HG03280 (cell line): ENCODE results near the gene SLIT3.
"Not testable (repeated sequence)": the region's sequence is repeated elsewhere in the genome, so short reads cannot be mapped to it uniquely, and the experiment has no call there.

Experiments
- ATAC-seq: cut with Tn5 transposase; IDR thresholded peaks from one replicate; pipeline ENCODE4 v1.9.1; 2021; ENCODE audit warnings: mild to moderate bottlenecking, moderate library complexity; ENCODE audit not compliant: unreplicated experiment

The SLIT3 gene

GRCh38 chr5:169223595-169223953, 77.4 kb downstream of the SLIT3 start:
- ATAC-seq, result no peak

DNA sequence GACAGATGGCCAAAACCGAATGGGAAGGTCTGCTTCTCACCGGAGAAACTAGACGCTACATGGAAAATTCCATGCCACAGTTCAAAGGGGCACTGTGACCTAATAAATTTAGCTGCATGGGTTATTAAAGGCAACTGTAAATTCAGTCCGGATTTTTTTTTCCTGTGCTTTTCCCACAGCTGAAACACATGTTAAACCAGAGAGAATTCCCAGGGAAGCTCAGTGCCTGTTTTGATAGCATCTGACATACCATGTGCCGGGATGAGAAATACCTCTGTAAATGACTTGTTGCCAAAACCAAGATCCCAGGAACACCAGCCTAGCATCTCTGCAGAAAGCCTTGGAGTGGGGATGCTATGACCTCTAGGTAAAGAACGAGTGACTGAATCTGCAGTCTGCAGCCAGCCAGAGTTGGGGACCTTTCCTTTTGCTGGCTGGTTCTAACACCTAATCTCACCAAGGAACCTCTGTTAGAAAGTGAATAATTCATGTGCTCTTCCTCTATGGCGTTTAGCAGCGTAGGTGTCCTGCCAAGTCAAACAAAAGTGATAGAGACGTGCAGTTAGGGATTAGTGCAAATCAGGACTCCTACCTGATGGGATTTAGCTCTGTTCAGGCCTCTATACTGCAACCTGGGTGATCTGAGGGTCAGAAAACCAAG, 77.9 kb downstream of the SLIT3 start:
- ATAC-seq, result no peak

DNA sequence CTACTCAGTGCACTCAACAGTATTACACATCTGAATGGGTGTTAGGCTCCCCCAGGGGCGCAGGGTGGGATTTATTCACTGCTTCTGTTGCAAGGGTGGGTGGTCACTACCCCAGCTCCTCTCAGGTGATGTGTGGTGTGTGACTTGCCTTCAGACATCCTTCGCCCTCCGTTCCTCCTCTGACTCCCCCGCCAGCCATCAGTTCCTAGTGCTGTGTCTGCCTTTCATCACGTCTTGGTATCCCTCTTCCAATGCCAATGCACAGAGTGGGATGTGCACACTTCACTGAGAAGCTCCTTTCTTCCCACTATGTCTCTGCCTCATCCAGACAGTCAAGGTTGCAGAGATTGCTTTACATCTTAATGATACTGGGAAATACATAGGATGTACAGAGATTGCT, 79.4 kb downstream of the SLIT3 start:
- ATAC-seq, result no peak

- ATAC-seq, result no peak
Measured at GRCh38 chr5:169219961-169220360, 81.0 kb downstream of the SLIT3 start.

DNA sequence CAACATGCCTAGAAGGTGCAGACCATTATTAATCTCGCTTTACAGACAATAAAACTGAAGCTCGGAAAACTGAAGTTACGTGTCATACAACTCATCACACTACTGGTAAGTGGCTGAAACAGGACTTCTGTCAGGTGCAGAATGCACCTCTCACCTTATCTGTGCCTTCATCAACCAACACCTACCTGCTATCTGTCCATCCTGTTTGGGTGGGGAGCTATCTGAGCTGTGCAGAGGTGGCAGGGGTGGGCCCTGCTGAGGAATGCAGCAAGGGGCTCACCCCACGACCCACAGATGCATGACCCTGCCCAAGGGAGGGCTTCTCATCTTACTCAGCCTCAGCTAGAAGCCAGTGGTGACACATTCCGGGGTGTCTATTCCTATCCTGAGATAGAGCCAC, 81.6 kb downstream of the SLIT3 start:
- no peak for ATAC-seq

DNA sequence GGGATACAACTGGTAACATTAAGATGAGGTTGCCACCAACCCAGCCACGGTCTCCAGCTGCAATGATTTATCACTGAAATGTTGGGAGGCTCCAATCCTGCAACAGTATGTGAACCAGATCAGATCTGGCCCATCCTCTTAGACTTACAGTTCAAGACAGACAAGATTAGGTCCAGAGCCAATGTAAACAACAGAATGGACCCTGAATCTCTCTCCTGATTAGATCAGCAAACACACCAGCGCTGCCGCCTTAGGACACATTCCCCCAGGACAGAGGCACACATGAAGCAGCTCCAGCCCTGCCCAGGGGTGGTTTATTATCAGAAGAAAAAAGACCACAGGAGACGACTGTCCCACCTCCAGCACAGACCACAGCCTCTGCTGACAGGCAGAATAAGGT, 82.1 kb downstream of the SLIT3 start:
- ATAC-seq, result no peak

DNA sequence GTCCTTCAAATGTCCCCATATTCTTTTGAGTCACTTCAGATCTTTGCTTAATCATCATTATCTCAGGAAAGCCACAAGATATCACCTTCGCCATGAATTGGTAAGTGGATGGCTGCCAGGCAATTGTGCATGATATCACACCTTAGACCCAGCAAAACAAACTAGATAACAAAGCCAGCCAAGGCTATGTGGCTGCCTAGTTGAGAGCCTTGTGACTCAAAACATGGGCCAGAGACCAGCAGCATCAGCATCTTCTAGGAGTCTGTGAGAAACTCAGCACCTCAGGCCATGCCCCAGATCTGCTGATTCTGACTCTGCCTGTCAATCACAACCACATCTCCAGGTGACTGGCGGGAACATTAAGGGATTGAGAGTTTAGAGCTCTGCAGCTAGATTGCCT, 82.8 kb downstream of the SLIT3 start:
- no peak for ATAC-seq

DNA sequence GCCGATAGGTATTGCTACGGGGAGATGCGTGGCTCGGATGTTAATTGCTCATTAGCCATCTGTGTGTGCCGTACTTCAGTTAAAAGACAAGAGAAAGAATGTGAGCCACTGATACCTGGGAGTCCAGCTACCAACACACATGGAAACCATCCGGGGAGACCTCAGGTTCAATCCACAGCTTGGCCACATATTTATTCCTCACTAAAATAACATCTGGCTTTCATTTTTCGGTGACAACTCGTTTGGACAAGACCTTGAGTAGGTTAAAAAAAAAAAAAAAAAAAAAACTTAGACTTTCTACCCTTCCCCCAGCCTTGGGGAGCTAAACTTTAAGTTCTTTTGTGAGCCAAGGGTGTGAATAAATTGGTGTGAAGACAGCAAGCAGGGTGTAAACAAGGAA, 84.1 kb downstream of the SLIT3 start:
- ATAC-seq, result no peak

DNA sequence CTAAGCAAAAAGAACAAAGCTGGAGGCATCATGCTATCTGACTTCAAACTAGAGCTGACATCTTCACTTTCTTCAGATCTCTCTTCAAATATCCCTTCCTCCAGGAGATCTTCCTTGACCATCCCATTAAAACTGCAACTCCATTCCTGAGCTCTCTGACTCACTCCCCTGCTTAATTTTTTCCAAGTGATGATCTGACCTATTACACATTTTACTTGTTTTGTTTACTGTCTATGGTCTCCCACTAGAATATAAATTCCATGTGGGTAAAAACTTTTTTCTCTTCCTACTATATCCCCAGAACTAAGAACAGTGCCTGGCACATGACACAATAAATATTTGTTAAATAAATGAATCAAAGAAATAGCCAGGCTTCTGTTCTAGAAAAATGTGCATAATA, 87.5 kb downstream of the SLIT3 start:
- no peak for ATAC-seq

DNA sequence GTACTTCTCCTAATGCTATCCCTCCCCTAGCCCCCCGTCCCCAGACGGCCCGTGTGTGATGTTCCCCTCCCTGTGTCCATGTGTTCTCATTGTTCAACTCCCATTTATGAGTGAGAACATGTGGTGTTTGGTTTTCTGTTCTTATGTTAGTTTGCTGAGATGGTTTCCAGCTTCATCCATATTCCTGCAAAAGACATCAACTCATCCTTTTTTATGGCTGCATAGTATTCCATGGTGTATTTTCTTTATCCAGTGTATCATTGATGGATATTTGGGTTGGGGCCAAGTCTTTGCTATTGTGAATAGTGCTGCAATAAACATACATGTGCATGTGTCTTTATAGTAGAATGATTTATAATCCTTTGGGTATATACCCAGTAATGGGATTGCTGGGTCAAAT, 89.2 kb downstream of the SLIT3 start:
- ATAC-seq, result not testable (repeated sequence)

GRCh38 chr5:169204788-169205400, 96.0 kb downstream of the SLIT3 start:
- ATAC-seq, result no peak

DNA sequence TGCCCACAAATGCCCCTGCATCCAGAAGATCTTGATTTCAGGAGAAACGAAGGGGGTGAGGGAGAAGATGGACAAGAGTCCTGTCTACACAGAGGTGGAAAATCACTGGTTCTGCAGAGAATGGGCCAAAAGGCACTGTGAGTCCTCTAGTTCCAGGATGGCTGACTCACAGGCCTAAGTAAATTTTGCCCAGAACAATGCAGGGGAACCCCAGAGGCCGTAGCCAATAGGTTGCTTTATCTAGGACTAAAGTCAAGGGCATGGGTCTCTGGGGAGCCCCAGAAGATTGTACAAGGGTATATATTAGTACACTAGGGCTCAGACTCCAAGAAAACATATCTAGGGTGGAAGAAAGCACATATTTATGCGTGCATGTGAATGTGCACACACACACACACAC, 98.0 kb downstream of the SLIT3 start:
- ATAC-seq, result no peak

- no peak for ATAC-seq
Measured at GRCh38 chr5:169201597-169201996, 99.3 kb downstream of the SLIT3 start.

DNA sequence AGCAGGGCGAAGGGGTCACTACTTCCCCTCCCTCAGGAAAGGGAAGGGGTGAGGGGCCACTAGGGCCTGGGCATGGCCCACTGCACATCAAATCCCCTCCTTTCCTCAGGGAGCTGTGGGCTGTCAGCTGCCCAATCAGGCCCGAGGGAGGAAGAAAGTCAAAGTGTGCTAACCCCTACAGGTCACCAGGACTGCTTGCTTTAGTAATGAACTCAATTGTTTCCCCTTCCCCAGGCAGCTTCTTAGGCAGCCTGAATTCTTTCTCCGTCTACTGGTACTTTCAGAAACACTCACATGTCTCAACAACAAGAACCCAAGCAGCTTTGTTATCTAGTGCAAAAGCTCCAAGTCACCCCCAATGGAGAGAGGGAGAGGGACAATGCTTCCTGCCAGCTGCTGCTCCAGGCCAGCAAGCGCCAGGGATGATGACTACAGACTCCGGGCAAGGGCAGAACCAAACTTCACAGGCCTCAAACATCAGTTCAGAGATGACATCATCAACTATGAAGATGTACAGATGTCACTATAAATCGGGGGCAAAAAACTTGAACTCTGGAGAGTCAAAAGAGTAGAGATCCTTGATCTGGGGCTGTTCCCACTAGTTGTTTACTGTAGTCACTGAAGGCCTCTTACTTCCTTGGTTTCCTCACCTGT, 100.7 kb downstream of the SLIT3 start:
- ATAC-seq, result no peak

DNA sequence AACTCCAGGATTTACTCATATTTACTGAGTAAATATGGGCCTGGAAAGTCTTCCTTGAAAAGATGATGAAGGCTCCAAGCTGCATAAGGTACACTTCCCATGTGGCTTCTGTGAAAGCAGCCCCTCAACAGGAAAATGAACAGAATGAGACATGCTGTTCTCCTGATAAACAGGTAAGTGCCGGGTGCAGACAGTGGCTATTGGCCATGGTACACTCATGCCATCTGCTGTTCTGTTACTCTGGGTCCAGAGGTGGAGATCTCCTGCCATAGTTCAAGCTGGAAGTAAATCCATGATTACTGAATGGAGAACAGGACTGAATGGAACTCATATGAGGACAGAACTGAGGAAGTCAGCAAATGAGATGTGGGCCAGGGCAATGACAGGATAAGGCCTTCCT, 103.6 kb downstream of the SLIT3 start:
- ATAC-seq, result no peak

GRCh38 chr5:169196059-169196458, 104.9 kb downstream of the SLIT3 start:
- ATAC-seq, result no peak

GRCh38 chr5:169195601-169196000, 105.3 kb downstream of the SLIT3 start:
- no peak for ATAC-seq

DNA sequence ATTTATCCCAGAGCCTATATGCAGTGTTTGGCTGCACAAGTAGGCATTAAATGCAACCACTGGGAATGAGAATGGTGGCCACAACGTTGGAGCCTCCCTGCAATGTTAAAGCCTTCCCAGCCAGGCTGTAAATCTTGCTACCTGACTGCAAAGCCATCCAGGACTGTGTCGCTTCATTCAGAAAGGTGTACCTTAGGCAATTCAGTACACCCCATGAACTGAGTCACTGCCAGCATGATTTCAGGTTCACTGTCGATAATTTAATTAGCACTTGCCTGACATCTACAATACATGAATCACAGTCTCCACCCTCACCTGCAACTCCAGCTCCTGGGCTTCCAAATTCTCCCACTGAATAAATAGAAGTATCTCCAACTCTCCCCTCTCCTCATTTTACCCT, 108.4 kb downstream of the SLIT3 start:
- ATAC-seq, result no peak

DNA sequence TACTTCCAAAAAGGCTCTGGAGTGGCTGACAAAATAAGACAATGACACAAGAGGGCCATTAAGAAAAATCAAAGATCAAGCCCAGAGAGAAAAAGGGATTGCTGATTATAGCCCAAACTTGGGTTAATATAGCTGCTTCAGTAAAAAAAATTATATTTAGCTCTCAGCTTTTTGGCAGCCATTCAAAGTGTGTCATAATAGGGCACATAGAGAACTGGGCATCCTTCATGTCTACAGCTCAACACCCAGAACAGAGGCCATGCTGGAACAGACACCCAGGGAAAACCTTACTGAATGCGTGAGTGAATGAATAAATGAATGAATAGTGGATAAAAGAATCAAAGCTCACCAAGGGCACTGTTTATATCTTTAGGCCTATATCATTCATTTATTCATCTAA, 110.1 kb downstream of the SLIT3 start:
- no peak for ATAC-seq

DNA sequence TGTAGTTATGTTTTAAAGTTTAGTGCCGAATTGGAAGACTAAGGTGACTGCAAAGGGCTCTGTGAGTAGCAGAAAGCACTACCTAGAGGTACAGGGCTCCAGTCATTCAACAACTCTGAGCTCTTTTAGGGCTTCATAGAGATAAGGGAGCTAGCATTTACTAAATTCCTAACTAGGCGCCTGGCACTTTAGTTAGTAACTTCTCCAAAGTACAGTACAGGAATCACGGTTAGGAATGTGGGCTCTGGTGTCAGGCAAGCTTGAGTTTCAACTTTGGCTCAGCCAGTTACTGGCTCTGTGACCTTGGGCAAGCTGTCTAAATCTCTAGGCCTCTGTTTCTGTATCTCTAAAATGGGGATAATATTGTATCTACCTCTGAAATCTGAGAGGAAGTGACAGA, 115.3 kb downstream of the SLIT3 start:
- no peak for ATAC-seq

DNA sequence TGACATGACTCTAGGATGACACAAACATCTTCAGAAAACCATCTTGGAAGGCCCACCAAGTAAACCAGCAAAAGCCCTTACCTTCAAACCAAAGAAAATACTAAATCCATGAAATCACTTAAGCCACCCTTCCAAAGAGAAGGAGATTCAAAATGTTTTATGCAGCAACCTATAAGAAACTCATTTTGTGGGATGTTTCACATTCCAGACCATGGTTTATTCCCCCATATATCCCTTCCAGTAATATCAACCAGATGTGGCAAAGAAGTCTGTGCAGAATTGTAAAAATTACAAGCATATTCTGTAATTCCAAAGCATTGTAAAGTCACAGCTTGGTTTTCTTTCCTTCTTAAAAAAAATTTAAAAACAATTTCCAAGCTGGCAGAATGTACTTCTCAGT, 117.4 kb downstream of the SLIT3 start:
- ATAC-seq, result no peak

DNA sequence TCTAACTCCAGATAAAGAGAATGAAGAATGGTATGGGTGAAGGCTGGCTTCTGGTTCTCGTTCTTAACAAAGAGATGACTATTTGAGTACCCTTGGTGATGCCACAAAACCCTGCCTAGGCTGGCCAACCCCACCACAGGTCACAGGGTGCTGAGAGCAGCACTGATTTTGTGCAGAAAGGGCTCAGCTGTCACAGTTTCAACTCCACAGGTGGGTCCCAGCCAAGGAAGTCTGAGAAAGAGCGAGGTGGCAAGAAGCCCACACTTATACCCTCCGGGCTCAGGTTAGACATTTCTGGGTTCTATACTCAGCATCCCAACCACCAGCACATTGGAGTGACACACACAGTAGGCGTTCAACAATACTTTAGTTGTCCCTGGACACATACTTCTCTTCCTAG, 118.1 kb downstream of the SLIT3 start:
- no peak for ATAC-seq

DNA sequence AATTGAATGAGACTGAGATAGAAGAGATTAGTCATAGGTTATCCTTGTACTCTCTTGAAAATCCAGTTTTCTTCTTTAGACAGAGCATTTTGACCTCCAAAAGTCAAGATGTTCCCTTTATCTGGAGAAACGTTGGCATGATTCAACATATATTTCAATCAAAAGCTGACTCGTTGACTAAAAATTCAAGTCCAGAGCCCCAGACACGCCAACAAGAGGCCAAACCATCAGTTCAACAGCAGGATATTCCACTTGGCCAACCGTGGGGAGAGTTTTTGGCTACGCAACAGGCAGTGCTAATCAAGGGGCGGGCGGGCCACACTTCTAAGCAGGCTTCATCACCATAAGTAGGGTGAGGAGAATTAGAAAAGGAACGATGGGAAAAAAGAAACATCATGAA, 119.1 kb downstream of the SLIT3 start:
- ATAC-seq, result no peak
